ENCODE data around the gene ZBTB43.

- TF ChIP-seq RAD21 (IDR thresholded peaks at IDR 0.05; ENCODE audit: low read depth) = peak; percentile 28; the same call in 1 of the 2 replicates
- TF ChIP-seq EP300 (IDR thresholded peaks at IDR 0.05; ENCODE audit: borderline replicate concordance) = no peak
- no peak for TF ChIP-seq TEAD4 (IDR thresholded peaks at IDR 0.05)
- TF ChIP-seq, protein P1, sequence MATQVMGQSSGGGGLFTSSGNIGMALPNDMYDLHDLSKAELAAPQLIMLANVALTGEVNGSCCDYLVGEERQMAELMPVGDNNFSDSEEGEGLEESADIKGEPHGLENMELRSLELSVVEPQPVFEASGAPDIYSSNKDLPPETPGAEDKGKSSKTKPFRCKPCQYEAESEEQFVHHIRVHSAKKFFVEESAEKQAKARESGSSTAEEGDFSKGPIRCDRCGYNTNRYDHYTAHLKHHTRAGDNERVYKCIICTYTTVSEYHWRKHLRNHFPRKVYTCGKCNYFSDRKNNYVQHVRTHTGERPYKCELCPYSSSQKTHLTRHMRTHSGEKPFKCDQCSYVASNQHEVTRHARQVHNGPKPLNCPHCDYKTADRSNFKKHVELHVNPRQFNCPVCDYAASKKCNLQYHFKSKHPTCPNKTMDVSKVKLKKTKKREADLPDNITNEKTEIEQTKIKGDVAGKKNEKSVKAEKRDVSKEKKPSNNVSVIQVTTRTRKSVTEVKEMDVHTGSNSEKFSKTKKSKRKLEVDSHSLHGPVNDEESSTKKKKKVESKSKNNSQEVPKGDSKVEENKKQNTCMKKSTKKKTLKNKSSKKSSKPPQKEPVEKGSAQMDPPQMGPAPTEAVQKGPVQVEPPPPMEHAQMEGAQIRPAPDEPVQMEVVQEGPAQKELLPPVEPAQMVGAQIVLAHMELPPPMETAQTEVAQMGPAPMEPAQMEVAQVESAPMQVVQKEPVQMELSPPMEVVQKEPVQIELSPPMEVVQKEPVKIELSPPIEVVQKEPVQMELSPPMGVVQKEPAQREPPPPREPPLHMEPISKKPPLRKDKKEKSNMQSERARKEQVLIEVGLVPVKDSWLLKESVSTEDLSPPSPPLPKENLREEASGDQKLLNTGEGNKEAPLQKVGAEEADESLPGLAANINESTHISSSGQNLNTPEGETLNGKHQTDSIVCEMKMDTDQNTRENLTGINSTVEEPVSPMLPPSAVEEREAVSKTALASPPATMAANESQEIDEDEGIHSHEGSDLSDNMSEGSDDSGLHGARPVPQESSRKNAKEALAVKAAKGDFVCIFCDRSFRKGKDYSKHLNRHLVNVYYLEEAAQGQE (IDR thresholded peaks at IDR 0.05; ENCODE audit: low read depth) = no peak
- peak; percentile 62; the same call in 1 of the 2 replicates for TF ChIP-seq TAF1 (IDR thresholded peaks at IDR 0.05; ENCODE audit: low read depth)
- TF ChIP-seq YY1 (IDR thresholded peaks at IDR 0.05; ENCODE audit: low read depth) = no peak
- TF ChIP-seq CEBPB (IDR thresholded peaks at IDR 0.05) = no peak
Observed at GRCh38 chr9:126860077-126860756, 55.4 kb downstream of the ZBTB43 start, which contains the start of gene ZBTB34.
